Mesodermal cell (in vitro differentiated cells): ENCODE results near the gene VSNL1.

Experiments
- H3K27ac ChIP-seq: 2 replicates; pipeline ENCODE4 v1.7.0; 2013; ENCODE audit warnings: mild to moderate bottlenecking, low read depth, low read length, moderate library complexity; ENCODE audit not compliant: severe bottlenecking
- H3K36me3 ChIP-seq: 2 replicates; pipeline ENCODE4 v1.7.1; 2013; ENCODE audit warnings: mild to moderate bottlenecking, low read length, moderate library complexity; ENCODE audit not compliant: control insufficient read depth, insufficient read depth
- H3K4me1 ChIP-seq: one replicate; pipeline ENCODE4 v1.7.1; 2013; ENCODE audit warnings: mild to moderate bottlenecking, low read length; ENCODE audit not compliant: insufficient read depth, control insufficient read depth, poor library complexity, severe bottlenecking
- H3K4me3 ChIP-seq: 2 replicates; pipeline ENCODE4 v1.7.0; 2013; ENCODE audit warnings: low read length, control low read depth, mild to moderate bottlenecking; ENCODE audit not compliant: insufficient read depth, poor library complexity, severe bottlenecking; ENCODE audit errors: extremely low read depth
- H3K9me3 ChIP-seq: 2 replicates; pipeline ENCODE4 v1.7.1; 2013; ENCODE audit warnings: mild to moderate bottlenecking, low read length, moderate library complexity; ENCODE audit not compliant: control insufficient read depth
- WGBS, 2 experiments: methylation state at CpG; one replicate each; pipeline ENCODE4 v1.1.5; 2013; ENCODE audit warnings: missing lambda C conversion rate in 2 of 2; ENCODE audit not compliant: insufficient coverage in 2 of 2; 5-methylcytosine and 5-hydroxymethylcytosine counted together

VSNL1 gene

DNA sequence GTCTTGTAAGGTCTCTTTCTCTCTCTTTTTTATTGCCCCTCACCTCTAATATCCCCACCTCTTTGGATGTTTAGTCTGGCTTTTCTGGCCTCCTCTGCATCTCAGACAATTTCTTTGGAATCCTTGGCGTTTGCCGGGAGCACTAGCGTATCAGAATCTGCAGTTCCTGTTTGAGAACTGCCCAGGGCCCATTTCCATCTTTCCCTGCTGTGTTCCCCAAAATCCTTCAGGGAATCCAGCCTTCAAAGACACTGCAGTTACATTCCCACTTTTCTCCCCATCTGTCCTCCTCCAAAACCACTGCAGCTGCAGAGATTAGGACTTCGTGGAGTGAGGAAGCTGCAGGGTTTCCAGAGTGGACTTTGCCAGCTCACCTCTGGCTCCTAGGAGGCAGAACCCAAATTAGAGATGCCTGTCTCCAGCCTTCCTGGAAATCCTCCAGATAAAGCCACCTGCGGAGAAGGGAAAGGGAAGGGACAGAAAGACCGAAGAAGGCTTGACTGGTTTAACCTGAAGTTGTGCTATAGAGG, 2.7 kb downstream of the VSNL1 start:
- 22 to 26% methylated on average over 3 to 5 of the region's 6 CpGs for WGBS, 2 experiments
- Histone ChIP-seq H3K27ac (no peak overlapping the region), H3K4me1 (peaks cover 22% of the 10 kb centered on the region)

GRCh38 chr2:17543848-17544247, 3.4 kb downstream of the VSNL1 start:
- peaks cover 22% of the 10 kb centered on the region for H3K4me1 ChIP-seq
- H3K27ac ChIP-seq, result no peak overlapping the region
- no peak overlapping the region for H3K4me3 ChIP-seq

More for the DNA sequence above, 2.7 kb downstream of the VSNL1 start:
- H3K36me3 ChIP-seq, result no peaks in the 10 kb centered on the region
- no peaks in the 10 kb centered on the region for H3K9me3 ChIP-seq
- H3K4me3 ChIP-seq, result no peak overlapping the region

DNA sequence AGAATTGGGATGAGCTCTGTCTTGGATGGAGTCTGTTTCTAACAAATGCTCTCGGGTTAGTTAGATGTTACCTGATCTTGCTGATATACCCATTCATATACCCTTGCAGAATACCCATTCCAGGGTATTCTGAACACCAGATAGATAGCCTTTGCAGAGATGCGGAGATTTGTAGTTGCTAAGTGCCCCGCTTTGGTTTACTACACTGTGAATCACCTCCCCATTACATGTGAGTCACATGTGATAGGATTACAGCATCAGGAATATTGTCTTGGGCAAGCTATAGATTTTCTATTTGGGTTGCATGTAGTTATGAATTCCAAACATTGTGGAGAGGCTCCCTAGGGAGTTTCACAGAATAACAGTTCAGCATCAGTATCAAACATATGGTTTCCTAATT, 3.8 kb downstream of the VSNL1 start:
- Histone ChIP-seq H3K4me1 (peaks cover 22% of the 10 kb centered on the region), H3K9me3 (no peaks in the 10 kb centered on the region), H3K4me3 (no peak overlapping the region), H3K36me3 (no peaks in the 10 kb centered on the region), H3K27ac (no peak overlapping the region)
- WGBS, 2 experiments, result 20 to 50% methylated on average over 1 to 2 of the region's 3 CpGs

More at GRCh38 chr2:17543848-17544247, 3.4 kb downstream of the VSNL1 start:
- Histone ChIP-seq H3K9me3 (no peaks in the 10 kb centered on the region), H3K36me3 (no peaks in the 10 kb centered on the region)

DNA sequence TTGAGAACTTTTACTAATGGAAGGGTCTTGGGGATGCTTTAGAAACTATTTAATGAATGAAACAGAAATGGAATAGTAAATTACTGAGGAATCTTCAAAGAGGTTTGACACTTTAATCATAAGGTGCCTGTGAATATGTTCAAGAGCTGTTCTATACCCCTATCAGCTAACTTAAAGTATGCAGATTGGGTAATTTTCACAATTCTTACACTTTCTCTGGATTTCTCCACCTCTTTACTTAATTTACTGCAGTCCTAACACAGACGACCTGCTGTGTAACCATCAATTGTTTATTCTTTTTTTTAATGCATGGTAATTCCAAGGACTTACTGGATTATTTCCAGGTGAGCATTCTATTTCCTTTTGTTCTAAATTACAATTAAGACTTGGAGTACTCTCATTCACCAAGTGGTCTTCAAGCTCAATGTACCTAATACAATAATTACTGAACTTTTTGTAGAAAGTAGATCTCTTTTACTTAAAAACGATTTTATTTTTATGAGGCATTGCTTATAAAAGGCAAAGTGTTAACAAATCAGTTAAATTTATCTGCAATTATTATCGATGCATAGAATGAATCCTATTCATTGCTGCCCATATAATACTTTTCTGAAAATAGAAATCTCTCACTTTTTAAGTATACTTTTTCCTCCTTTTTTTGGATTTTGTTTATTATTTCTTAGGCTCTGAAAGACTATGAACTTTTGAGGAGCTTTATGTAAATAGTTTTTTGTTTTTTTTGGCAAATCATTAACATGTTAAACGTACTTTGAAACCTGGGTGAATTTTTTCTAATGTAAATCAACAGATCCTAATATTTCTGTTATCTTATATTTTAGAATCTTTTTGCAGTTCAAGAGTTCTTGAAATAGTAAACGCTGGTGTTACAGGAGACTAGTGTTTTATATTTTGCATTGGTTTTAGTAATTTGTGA, 5.5 kb downstream of the VSNL1 start:
- Histone ChIP-seq H3K4me1 (peaks cover 19% of the 10 kb centered on the region), H3K4me3 (no peak overlapping the region), H3K27ac (no peak overlapping the region), H3K36me3 (no peaks in the 10 kb centered on the region), H3K9me3 (no peaks in the 10 kb centered on the region)
- no CpG with 5 or more reads among the region's 5 CpGs for WGBS, 2 experiments

- no peaks in the 10 kb centered on the region for H3K9me3 ChIP-seq
- no peak overlapping the region for H3K27ac ChIP-seq
- H3K36me3 ChIP-seq, result no peaks in the 10 kb centered on the region
- H3K4me1 ChIP-seq, result peaks cover 9% of the 10 kb centered on the region
- WGBS, 2 experiments, result 100% methylated on average over 1 of the region's 2 CpGs; no CpG with 5 or more reads in 1 of the 2 experiments
- no peak overlapping the region for H3K4me3 ChIP-seq
Measured at GRCh38 chr2:17547237-17547636, 6.7 kb downstream of the VSNL1 start.

- H3K9me3 ChIP-seq, result no peaks in the 10 kb centered on the region
- WGBS, 2 experiments, result 57% methylated on average over 2 of the region's 5 CpGs; no CpG with 5 or more reads in 1 of the 2 experiments
- H3K4me1 ChIP-seq, result peaks cover 9% of the 10 kb centered on the region
- no peak overlapping the region for H3K27ac ChIP-seq
- no peak overlapping the region for H3K4me3 ChIP-seq
- H3K36me3 ChIP-seq, result no peaks in the 10 kb centered on the region
Measured at GRCh38 chr2:17547737-17548136, 7.2 kb downstream of the VSNL1 start.

- Histone ChIP-seq H3K9me3 (no peaks in the 10 kb centered on the region), H3K36me3 (no peaks in the 10 kb centered on the region), H3K4me3 (no peak overlapping the region), H3K4me1 (no peaks in the 10 kb centered on the region), H3K27ac (no peak overlapping the region)
- 100% methylated on average over 1 of the region's 2 CpGs; no CpG with 5 or more reads in 1 of the 2 experiments for WGBS, 2 experiments
Measured at GRCh38 chr2:17550907-17551306, 10.4 kb downstream of the VSNL1 start.

DNA sequence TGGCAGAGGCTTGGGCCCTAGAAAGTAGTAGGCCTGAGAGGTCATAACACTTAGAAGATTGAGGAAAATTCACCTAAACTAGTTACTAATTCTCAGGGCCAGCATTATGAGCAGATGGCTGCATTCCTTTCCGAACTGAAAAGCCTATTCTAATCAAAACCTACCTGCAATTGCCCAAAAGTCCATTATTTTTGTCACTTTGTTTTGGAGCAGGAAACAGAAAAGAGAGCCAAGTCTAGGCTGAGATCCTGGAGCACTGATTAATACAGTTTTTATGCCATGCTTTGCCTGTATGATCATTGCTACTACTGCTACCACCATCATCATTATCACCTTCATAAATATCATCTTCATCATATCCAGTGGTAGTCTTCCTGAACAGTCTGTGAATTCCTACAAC, 14.7 kb downstream of the VSNL1 start:
- H3K27ac ChIP-seq, result no peak overlapping the region
- no peaks in the 10 kb centered on the region for H3K36me3 ChIP-seq
- WGBS, 2 experiments, result 80 to 86% methylated on average over 1 of the region's 1 CpG
- no peak overlapping the region for H3K4me3 ChIP-seq
- H3K4me1 ChIP-seq, result no peaks in the 10 kb centered on the region
- no peaks in the 10 kb centered on the region for H3K9me3 ChIP-seq

GRCh38 chr2:17557596-17557995, 17.1 kb downstream of the VSNL1 start:
- H3K36me3 ChIP-seq, result no peaks in the 10 kb centered on the region
- H3K27ac ChIP-seq, result no peak overlapping the region
- WGBS, 2 experiments, result 54% methylated on average over 2 of the region's 5 CpGs; no CpG with 5 or more reads in 1 of the 2 experiments
- H3K4me3 ChIP-seq, result no peak overlapping the region
- H3K9me3 ChIP-seq, result no peaks in the 10 kb centered on the region
- H3K4me1 ChIP-seq, result no peaks in the 10 kb centered on the region

DNA sequence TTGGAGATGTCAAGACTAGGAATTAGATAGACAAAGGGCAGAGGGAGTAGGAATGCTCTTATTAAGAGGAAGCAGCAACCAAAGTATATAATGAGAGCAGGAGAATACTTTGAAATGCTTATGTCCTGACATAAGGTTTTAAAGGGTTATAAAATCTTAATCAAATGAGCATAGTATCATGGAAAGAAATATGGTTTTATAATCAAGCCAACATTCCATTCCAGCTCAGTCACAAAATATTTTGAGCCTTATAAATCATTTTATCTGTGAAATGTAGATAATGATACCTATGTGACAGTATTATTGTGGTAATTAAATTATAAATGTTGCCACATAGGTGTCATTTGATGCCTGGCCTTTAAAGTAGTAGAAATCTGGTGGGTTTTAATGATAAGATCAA, 17.6 kb downstream of the VSNL1 start:
- no peaks in the 10 kb centered on the region for H3K36me3 ChIP-seq

DNA sequence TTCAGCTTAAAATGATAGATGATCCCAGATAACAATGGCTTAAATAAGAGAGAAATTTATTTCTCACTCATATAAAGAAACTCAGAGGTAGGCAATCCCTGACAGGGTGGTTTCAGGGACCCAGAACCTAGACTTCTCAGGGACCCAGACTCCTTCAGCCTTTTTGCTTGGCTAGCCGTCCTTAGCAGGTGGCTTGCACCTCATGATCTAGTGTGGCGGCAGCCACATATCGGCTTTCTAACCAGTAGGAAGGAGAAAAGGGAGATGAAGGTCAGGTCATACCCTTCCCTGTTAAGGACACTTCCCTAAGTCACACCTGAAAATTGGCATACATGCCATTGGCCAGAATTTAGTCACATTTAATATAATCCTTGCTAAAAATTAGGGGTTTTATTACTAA, 18.4 kb downstream of the VSNL1 start:
- 60% methylated on average over 1 of the region's 3 CpGs; no CpG with 5 or more reads in 1 of the 2 experiments for WGBS, 2 experiments
- no peaks in the 10 kb centered on the region for H3K36me3 ChIP-seq
- H3K4me1 ChIP-seq, result no peaks in the 10 kb centered on the region
- no peak overlapping the region for H3K27ac ChIP-seq
- no peak overlapping the region for H3K4me3 ChIP-seq
- no peaks in the 10 kb centered on the region for H3K9me3 ChIP-seq

More for the DNA sequence above, 17.6 kb downstream of the VSNL1 start:
- Histone ChIP-seq H3K4me1 (no peaks in the 10 kb centered on the region), H3K27ac (no peak overlapping the region), H3K4me3 (no peak overlapping the region), H3K9me3 (no peaks in the 10 kb centered on the region)
